OCI-LY7 (cell line): ENCODE data around the gene COLQ. TPM values are rescaled to one million over a fixed set of nuclear protein-coding genes. Genes with fewer than 3 reads are reported as not detected.

ENCODE experiments used
- BruUV-seq: library from RNA; stranded (reverse); fragments of 400-500 nt; replicated peaks from 2 replicates; lab custom pipeline; 2021; lab: Mats Ljungman, UMichigan
- CTCF ChIA-PET: fragments of 300-600 bp; sonication (Branson Sonifier 250); formaldehyde crosslinking; loops from one replicate; lab custom pipeline; 2022; ENCODE audit warnings: antibody characterized with exemption; ENCODE audit not compliant: unreplicated experiment; lab: Charles Lee
- POLR2A ChIA-PET: fragments of 300-600 bp; sonication (Branson Sonifier 250); formaldehyde crosslinking; loops from one replicate; lab custom pipeline; 2022; ENCODE audit warnings: antibody characterized with exemption; lab: Charles Lee
- DNase-seq: peaks from one replicate; pipeline ENCODE4 v3.0.0-alpha.2; 2015; ENCODE audit warnings: low spot score
- H2AFZ ChIP-seq: fragments of 200-600 bp; sonication (generic), shearing (Covaris generic); 2 replicates; pipeline ENCODE4 v1.6.1; 2014; ENCODE audit warnings: mild to moderate bottlenecking, antibody characterized with exemption, low read length, moderate library complexity
- H3K27ac ChIP-seq: fragments of 200-600 bp; sonication (generic); 2 replicates; pipeline ENCODE4 v1.5.1; 2014; ENCODE audit warnings: mixed run types, low read depth, mild to moderate bottlenecking, moderate library complexity, low read length, inconsistent platforms; ENCODE audit not compliant: poor library complexity, severe bottlenecking
- H3K36me3 ChIP-seq: fragments of 200-600 bp; sonication (generic); 2 replicates; pipeline ENCODE4 v1.6.1; 2014; ENCODE audit warnings: mild to moderate bottlenecking, antibody characterized with exemption, low read length, moderate library complexity, mixed read lengths; ENCODE audit not compliant: insufficient read depth
- H3K4me1 ChIP-seq: fragments of 200-600 bp; sonication (generic); 2 replicates; pipeline ENCODE4 v1.5.1; 2014; ENCODE audit warnings: mild to moderate bottlenecking, low read length; ENCODE audit not compliant: insufficient read depth, poor library complexity, severe bottlenecking
- H3K4me2 ChIP-seq: fragments of 200-600 bp; sonication (generic); 2 replicates; pipeline ENCODE4 v1.6.1; 2014; ENCODE audit warnings: mild to moderate bottlenecking, low read length
- H3K4me3 ChIP-seq: fragments of 200-600 bp; sonication (generic); 2 replicates; pipeline ENCODE4 v1.5.1; 2014; ENCODE audit warnings: mild to moderate bottlenecking, low read depth, low read length; ENCODE audit not compliant: poor library complexity, severe bottlenecking
- H3K79me2 ChIP-seq: fragments of 200-600 bp; sonication (generic); 2 replicates; pipeline ENCODE4 v1.6.1; 2016; ENCODE audit warnings: low read depth, mild to moderate bottlenecking, low read length, moderate library complexity, mixed read lengths; ENCODE audit not compliant: insufficient read depth
- H3K9me2 ChIP-seq: fragments of 200-600 bp; sonication (generic); 2 replicates; pipeline ENCODE4 v1.6.1; 2016; ENCODE audit warnings: mild to moderate bottlenecking, low read length, mixed read lengths; ENCODE audit not compliant: insufficient read depth
- H3K9me3 ChIP-seq: fragments of 200-600 bp; sonication (generic); 2 replicates; pipeline ENCODE4 v1.6.1; 2014; ENCODE audit warnings: mild to moderate bottlenecking, mixed run types, low read length, mixed read lengths
- H4K20me1 ChIP-seq: fragments of 200-600 bp; sonication (generic); 2 replicates; pipeline ENCODE4 v1.6.1; 2014; ENCODE audit warnings: mild to moderate bottlenecking, antibody characterized with exemption, low read length, moderate library complexity, mixed read lengths; ENCODE audit not compliant: insufficient read depth
- EZH2phosphoT487 ChIP-seq: fragments of 200-600 bp; sonication (generic); IDR thresholded peaks from 2 replicates; pipeline ENCODE4 v1.6.1; 2018; ENCODE audit warnings: low read depth, borderline replicate concordance, mild to moderate bottlenecking, mixed run types, antibody characterized with exemption, low read length, moderate library complexity, mixed read lengths
- intact Hi-C: fragments of 100-400 bp; cut with micrococcal nuclease; formaldehyde crosslinking; loops from one replicate; pipeline ENCODE4 v1.10.0; 2022; ENCODE audit not compliant: unreplicated experiment
- total RNA-seq, 2 experiments: library from RNA; depleted of rRNA in 1 of 2; stranded (reverse); fragments of >200 nt in 1 of 2; shearing (Covaris generic) in 1 of 2; gene quantifications; 2 replicates each; pipeline ENCODE4 v1.2.3, GENCODE V29; 2014 to 2022
- TF ChIP-seq, protein P1 (sequence below): fragments of 200-600 bp; sonication (generic); conservative IDR thresholded peaks from 2 replicates; pipeline ENCODE4 v1.5.1; 2014; ENCODE audit warnings: mild to moderate bottlenecking, antibody characterized with exemption, low read length, moderate library complexity, mixed read lengths

The COLQ gene
- total RNA-seq, 2 experiments from 2014 or later = 0.42 to 1.4 TPM

GRCh38 chr3:15404767-15405166, 116.7 kb downstream of the COLQ start:
- Histone ChIP-seq H3K4me2 (no peak overlapping the region), H4K20me1 (no peaks in the 10 kb centered on the region), H3K36me3 (peaks cover 7% of the 10 kb centered on the region; the same call in 1 of the 2 replicates), H3K9me3 (no peaks in the 10 kb centered on the region), H3K4me3 (no peak overlapping the region), H3K4me1 (peaks cover 4% of the 10 kb centered on the region), H3K79me2 (no peaks in the 10 kb centered on the region), H3K9me2 (no peaks in the 10 kb centered on the region), H2AFZ (no peak overlapping the region), H3K27ac (no peak overlapping the region)
- CTCF ChIA-PET = interaction anchor here (1.0 to 1.3 kb wide), 4 partner anchors 72 to 201 kb away, joined by 3 to 13 read pairs (median 4); partner anchors contain the start of gene SH3BP5
- no peak for TF ChIP-seq EZH2phosphoT487
- TF ChIP-seq, protein P1, sequence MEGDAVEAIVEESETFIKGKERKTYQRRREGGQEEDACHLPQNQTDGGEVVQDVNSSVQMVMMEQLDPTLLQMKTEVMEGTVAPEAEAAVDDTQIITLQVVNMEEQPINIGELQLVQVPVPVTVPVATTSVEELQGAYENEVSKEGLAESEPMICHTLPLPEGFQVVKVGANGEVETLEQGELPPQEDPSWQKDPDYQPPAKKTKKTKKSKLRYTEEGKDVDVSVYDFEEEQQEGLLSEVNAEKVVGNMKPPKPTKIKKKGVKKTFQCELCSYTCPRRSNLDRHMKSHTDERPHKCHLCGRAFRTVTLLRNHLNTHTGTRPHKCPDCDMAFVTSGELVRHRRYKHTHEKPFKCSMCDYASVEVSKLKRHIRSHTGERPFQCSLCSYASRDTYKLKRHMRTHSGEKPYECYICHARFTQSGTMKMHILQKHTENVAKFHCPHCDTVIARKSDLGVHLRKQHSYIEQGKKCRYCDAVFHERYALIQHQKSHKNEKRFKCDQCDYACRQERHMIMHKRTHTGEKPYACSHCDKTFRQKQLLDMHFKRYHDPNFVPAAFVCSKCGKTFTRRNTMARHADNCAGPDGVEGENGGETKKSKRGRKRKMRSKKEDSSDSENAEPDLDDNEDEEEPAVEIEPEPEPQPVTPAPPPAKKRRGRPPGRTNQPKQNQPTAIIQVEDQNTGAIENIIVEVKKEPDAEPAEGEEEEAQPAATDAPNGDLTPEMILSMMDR = no peak
- DNase-seq = no peak
- POLR2A ChIA-PET = interaction anchor here (0.7 to 1.5 kb wide), 8 partner anchors 19 to 300 kb away, joined by 3 to 6 read pairs (median 3); partner anchors contain the start of gene CAPN7
- BruUV-seq = no TSS peak
- intact Hi-C loops = loop anchor here (1.0 to 5.0 kb wide), 5 partner anchors 42 to 297 kb away; no protein-coding TSS in a partner anchor

- H3K79me2 ChIP-seq = no peaks in the 10 kb centered on the region
- BruUV-seq = no TSS peak
- ChIA-PET CTCF (no interaction called here), POLR2A (interaction anchor here (0.6 kb wide), 1 partner anchor 128 kb away, joined by 6 read pairs; no protein-coding TSS in a partner anchor)
- no peak overlapping the region for H3K27ac ChIP-seq
- H4K20me1 ChIP-seq = no peaks in the 10 kb centered on the region
- intact Hi-C loops = loop anchor here (2.0 to 5.0 kb wide), 2 partner anchors 41 to 297 kb away; no protein-coding TSS in a partner anchor
- no peaks in the 10 kb centered on the region for H3K9me3 ChIP-seq
- H3K36me3 ChIP-seq = peaks cover under 1% of the 10 kb centered on the region; the same call in 1 of the 2 replicates
- no peak overlapping the region for H2AFZ ChIP-seq
- DNase-seq = no peak
- peaks cover 4% of the 10 kb centered on the region for H3K4me1 ChIP-seq
- no peak overlapping the region for H3K4me2 ChIP-seq
- no peaks in the 10 kb centered on the region for H3K9me2 ChIP-seq
- no peak for TF ChIP-seq EZH2phosphoT487
- TF ChIP-seq, protein P1 = no peak
- H3K4me3 ChIP-seq = no peak overlapping the region
These were observed 117.5 kb downstream of the COLQ start for GRCh38 chr3:15403965-15404364.

GRCh38 chr3:15403495-15403894, 118.0 kb downstream of the COLQ start:
- TF ChIP-seq, protein P1 = no peak
- no peak for TF ChIP-seq EZH2phosphoT487
- intact Hi-C loops = loop anchor here (5.0 kb wide), 1 partner anchor 296 kb away; no protein-coding TSS in a partner anchor

More at GRCh38 chr3:15403495-15403894, 118.0 kb downstream of the COLQ start:
- no peak overlapping the region for H2AFZ ChIP-seq
- H3K27ac ChIP-seq = no peak overlapping the region
- no peak overlapping the region for H3K4me3 ChIP-seq
- no peak for DNase-seq
- ChIA-PET POLR2A (interaction anchor here (0.6 kb wide), 2 partner anchors 29 to 128 kb away, joined by 3 to 6 read pairs; no protein-coding TSS in a partner anchor), CTCF (no interaction called here)
- no peaks in the 10 kb centered on the region for H3K79me2 ChIP-seq
- no peaks in the 10 kb centered on the region for H3K36me3 ChIP-seq
- H3K9me2 ChIP-seq = no peaks in the 10 kb centered on the region
- H3K4me1 ChIP-seq = peaks cover 7% of the 10 kb centered on the region
- BruUV-seq = no TSS peak
- H3K4me2 ChIP-seq = no peak overlapping the region
- no peaks in the 10 kb centered on the region for H3K9me3 ChIP-seq
- H4K20me1 ChIP-seq = no peaks in the 10 kb centered on the region
